Cardiac fibroblast (primary cell): ENCODE data around the gene ZPBP2.

Experiments used
- DNase-seq, 2 donors: peaks; one replicate each; pipeline versions ENCODE4 v3.0.0 to v3.0.0-alpha.2; 2010; ENCODE audit warnings: low read depth in 2 of 2
- H3K4me3 ChIP-seq, 2 donors: replicated peaks in 1 of 2; 1 replicate in 1 of 2; 2 replicates in 1 of 2; pipeline ENCODE4 v1.5.1; 2011; ENCODE audit warnings: low read depth in 2 of 2, low read length in 2 of 2, mild to moderate bottlenecking in 2 of 2, moderate library complexity in 1 of 2
- CTCF ChIP-seq: IDR thresholded peaks from one replicate; pipeline ENCODE4 v1.5.1; 2011; ENCODE audit warnings: low read depth, mild to moderate bottlenecking, low read length, inconsistent platforms

The ZPBP2 gene

GRCh38 chr17:39921323-39921722 lies 53.3 kb downstream of the ZPBP2 start:
- no peak for TF ChIP-seq CTCF
- DNase-seq = no peak
- H3K4me3 ChIP-seq = no peak overlapping the region

- no peak for TF ChIP-seq CTCF
- no peak overlapping the region for H3K4me3 ChIP-seq
- DNase-seq = no peak
Measured at GRCh38 chr17:39922006-39922405, 54.0 kb downstream of the ZPBP2 start.

GRCh38 chr17:39923230-39923629 lies 55.2 kb downstream of the ZPBP2 start:
- H3K4me3 ChIP-seq = no peak overlapping the region
- no peak for DNase-seq
- TF ChIP-seq CTCF = no peak

- DNase-seq = peak; percentile 33 to 53
- no peak overlapping the region for H3K4me3 ChIP-seq
Measured at GRCh38 chr17:39923836-39924690, 56.1 kb downstream of the ZPBP2 start.

GRCh38 chr17:39924691-39925055 lies 56.7 kb downstream of the ZPBP2 start:
- DNase-seq = no peak
- no peak for TF ChIP-seq CTCF
- H3K4me3 ChIP-seq = no peak overlapping the region

More at GRCh38 chr17:39923836-39924690, 56.1 kb downstream of the ZPBP2 start:
- peak; percentile 43 for TF ChIP-seq CTCF

- no peak for TF ChIP-seq CTCF
- DNase-seq = peak in 1 of 2 donors; percentile 6
- peak overlapping the region in 1 of 2 donors; percentile 83 for H3K4me3 ChIP-seq
Measured at GRCh38 chr17:39925282-39926134, 57.5 kb downstream of the ZPBP2 start.
